Hepatocyte (in vitro differentiated cells): Measurements from ENCODE around the gene RNF212B.

Experiments
- EZH2 ChIP-seq: fragments of 200-600 bp; sonication (generic); IDR thresholded peaks from 2 replicates; pipeline ENCODE4 v1.6.1; 2016; ENCODE audit warnings: antibody characterized with exemption, mild to moderate bottlenecking, borderline replicate concordance
- TF ChIP-seq, protein P1 (sequence below): fragments of 200-600 bp; sonication (generic); IDR thresholded peaks from 2 replicates; pipeline ENCODE4 v1.5.1; 2016; ENCODE audit warnings: antibody characterized with exemption, mild to moderate bottlenecking; ENCODE audit not compliant: poor library complexity

DNA sequence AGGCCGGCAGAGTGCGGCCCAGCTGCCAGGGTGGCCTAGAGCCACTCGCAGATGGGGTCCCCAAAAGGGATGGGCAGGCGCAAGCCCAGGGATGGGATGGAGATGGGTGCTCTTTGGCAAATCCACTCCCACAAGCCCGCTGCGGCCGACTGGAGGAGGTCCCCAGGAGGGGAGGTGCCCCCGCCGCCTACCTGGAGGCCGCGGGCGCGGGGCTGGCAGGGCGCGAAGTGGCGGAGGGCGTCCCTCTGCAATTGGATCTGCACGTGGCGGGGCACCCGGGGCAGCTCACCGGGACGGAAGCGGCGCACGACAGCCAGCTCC lies 64.2 kb downstream of the RNF212B start:
- TF ChIP-seq, protein P1, sequence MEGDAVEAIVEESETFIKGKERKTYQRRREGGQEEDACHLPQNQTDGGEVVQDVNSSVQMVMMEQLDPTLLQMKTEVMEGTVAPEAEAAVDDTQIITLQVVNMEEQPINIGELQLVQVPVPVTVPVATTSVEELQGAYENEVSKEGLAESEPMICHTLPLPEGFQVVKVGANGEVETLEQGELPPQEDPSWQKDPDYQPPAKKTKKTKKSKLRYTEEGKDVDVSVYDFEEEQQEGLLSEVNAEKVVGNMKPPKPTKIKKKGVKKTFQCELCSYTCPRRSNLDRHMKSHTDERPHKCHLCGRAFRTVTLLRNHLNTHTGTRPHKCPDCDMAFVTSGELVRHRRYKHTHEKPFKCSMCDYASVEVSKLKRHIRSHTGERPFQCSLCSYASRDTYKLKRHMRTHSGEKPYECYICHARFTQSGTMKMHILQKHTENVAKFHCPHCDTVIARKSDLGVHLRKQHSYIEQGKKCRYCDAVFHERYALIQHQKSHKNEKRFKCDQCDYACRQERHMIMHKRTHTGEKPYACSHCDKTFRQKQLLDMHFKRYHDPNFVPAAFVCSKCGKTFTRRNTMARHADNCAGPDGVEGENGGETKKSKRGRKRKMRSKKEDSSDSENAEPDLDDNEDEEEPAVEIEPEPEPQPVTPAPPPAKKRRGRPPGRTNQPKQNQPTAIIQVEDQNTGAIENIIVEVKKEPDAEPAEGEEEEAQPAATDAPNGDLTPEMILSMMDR: no peak
- no peak for TF ChIP-seq EZH2
